Testis (tissue), 2 donors: ENCODE results near the gene SLC24A3.

Experiments used
- CTCF ChIP-seq, 3 experiments: fragments of 450-650 bp in 2 of 3; fragments of 200-600 bp in 1 of 3; sonication (generic) in 1 of 3; IDR thresholded peaks; one replicate each; pipeline ENCODE4 v1.5.1; 2016 to 2019; ENCODE audit warnings: antibody characterized with exemption in 3 of 3, mild to moderate bottlenecking in 2 of 3, moderate library complexity in 1 of 3
- POLR2A ChIP-seq: fragments of 450-650 bp; IDR thresholded peaks from one replicate; pipeline ENCODE4 v1.6.1; 2017; ENCODE audit warnings: antibody characterized with exemption, mild to moderate bottlenecking, moderate library complexity

GRCh38 chr20:19411811-19412210, 199.4 kb downstream of the SLC24A3 start:
- TF ChIP-seq CTCF (IDR thresholded peaks at IDR 0.05), result no peak
- TF ChIP-seq POLR2A, result no peak
